Astrocyte (in vitro differentiated cells and primary cell): ENCODE results near the gene NUBP2. TPM values are rescaled to one million over a fixed set of nuclear protein-coding genes. Genes with fewer than 3 reads are reported as not detected.
A peak's percentile ranks its signal among the peaks of the same experiment; 100 is the strongest.

Experiments used
- DNase-seq: peaks from one replicate; pipeline ENCODE4 v3.0.0-alpha.2; 2010; ENCODE audit warnings: low read depth
- FAIRE-seq: peaks from 2 replicates; lab custom pipeline; 2011; peaks lifted over from hg19 to GRCh38; lab: Jason Lieb, UNC
- H2AFZ ChIP-seq: 2 replicates; pipeline ENCODE4 v1.6.0; 2012; ENCODE audit warnings: low read depth, low read length, inconsistent platforms
- H3K27ac ChIP-seq: 2 replicates; pipeline ENCODE4 v1.5.1; 2011; ENCODE audit warnings: low read depth, low read length, inconsistent platforms
- H3K27me3 ChIP-seq: 2 replicates; pipeline ENCODE4 v1.6.0; 2011; ENCODE audit warnings: low read length, inconsistent platforms; ENCODE audit not compliant: insufficient read depth
- H3K36me3 ChIP-seq: 2 replicates; pipeline ENCODE4 v1.5.1; 2011; ENCODE audit warnings: low read length, inconsistent platforms; ENCODE audit not compliant: insufficient read depth
- H3K4me1 ChIP-seq: 2 replicates; pipeline ENCODE4 v1.5.1; 2011; ENCODE audit warnings: low read length, inconsistent platforms; ENCODE audit not compliant: insufficient read depth
- H3K4me2 ChIP-seq: 2 replicates; pipeline ENCODE4 v1.6.0; 2012; ENCODE audit warnings: low read length, inconsistent platforms
- H3K4me3 ChIP-seq: 2 replicates; pipeline ENCODE4 v1.5.1; 2011; ENCODE audit warnings: low read depth, mild to moderate bottlenecking, low read length, inconsistent platforms; ENCODE audit not compliant: insufficient read depth
- H3K79me2 ChIP-seq: 2 replicates; pipeline ENCODE4 v1.6.0; 2012; ENCODE audit warnings: mild to moderate bottlenecking, low read length, inconsistent platforms; ENCODE audit not compliant: insufficient read depth
- H3K9ac ChIP-seq: 2 replicates; pipeline ENCODE4 v1.6.0; 2012; ENCODE audit warnings: mild to moderate bottlenecking, low read length, inconsistent platforms
- H3K9me3 ChIP-seq: 2 replicates; pipeline ENCODE4 v1.5.1; 2012; ENCODE audit warnings: low read depth, mild to moderate bottlenecking, low read length, inconsistent platforms; ENCODE audit not compliant: insufficient read depth
- H4K20me1 ChIP-seq: 2 replicates; pipeline ENCODE4 v1.6.0; 2012; ENCODE audit warnings: low read length, inconsistent platforms; ENCODE audit not compliant: insufficient read depth
- H3K27ac Mint-ChIP-seq: one replicate; pipeline ENCODE4 v1.8.0; 2021; ENCODE audit warnings: mild to moderate bottlenecking, mixed read lengths; ENCODE audit not compliant: unreplicated experiment
- H3K27me3 Mint-ChIP-seq: one replicate; pipeline ENCODE4 v1.8.0; 2021; ENCODE audit warnings: low read depth, mixed read lengths; ENCODE audit not compliant: unreplicated experiment
- H3K36me3 Mint-ChIP-seq: one replicate; pipeline ENCODE4 v1.8.0; 2021; ENCODE audit warnings: low read depth, mixed read lengths; ENCODE audit not compliant: unreplicated experiment
- H3K4me1 Mint-ChIP-seq: one replicate; pipeline ENCODE4 v1.8.0; 2021; ENCODE audit warnings: low read depth, mixed read lengths; ENCODE audit not compliant: unreplicated experiment
- H3K4me3 Mint-ChIP-seq: one replicate; pipeline ENCODE4 v1.8.0; 2021; ENCODE audit warnings: mild to moderate bottlenecking, moderate library complexity, mixed read lengths; ENCODE audit not compliant: unreplicated experiment
- H3K9me3 Mint-ChIP-seq: one replicate; pipeline ENCODE4 v1.8.0; 2021; ENCODE audit warnings: mild to moderate bottlenecking, mixed read lengths; ENCODE audit not compliant: unreplicated experiment
- CTCF ChIP-seq: IDR thresholded peaks from 2 replicates; pipeline ENCODE4 v1.5.1; 2011; ENCODE audit warnings: low read depth, mild to moderate bottlenecking, inconsistent platforms, low read length, moderate library complexity; ENCODE audit not compliant: insufficient read depth
- EZH2 ChIP-seq: IDR thresholded peaks from 2 replicates; pipeline ENCODE4 v1.6.1; 2012; ENCODE audit warnings: mild to moderate bottlenecking, low read length, inconsistent platforms; ENCODE audit not compliant: insufficient read depth
- total RNA-seq: library from RNA; stranded (reverse); gene quantifications from 2 replicates; pipeline ENCODE4 v1.2.1, GENCODE V29; 2021

NUBP2 gene
- total RNA-seq, 1 donor from 2014 or later = 41.4 TPM

- no peaks in the 10 kb centered on the region for H3K9me3 ChIP-seq
- H3K9ac ChIP-seq = no peak overlapping the region
- no peak overlapping the region for H3K27ac ChIP-seq
- TF ChIP-seq CTCF (no peak), EZH2 (no peak)
- Mint-ChIP-seq H3K4me1 (peaks cover 10% of the 10 kb centered on the region), H3K4me3 (no peak overlapping the region), H3K27me3 (no peaks in the 10 kb centered on the region), H3K27ac (no peak overlapping the region), H3K9me3 (no peaks in the 10 kb centered on the region), H3K36me3 (peaks cover 19% of the 10 kb centered on the region)
- FAIRE-seq = no peak
- H3K4me1 ChIP-seq = peaks cover 4% of the 10 kb centered on the region
- no peak overlapping the region for H3K4me2 ChIP-seq
- no peak overlapping the region for H2AFZ ChIP-seq
- peaks cover 13% of the 10 kb centered on the region for H3K36me3 ChIP-seq
- peaks cover 39% of the 10 kb centered on the region for H4K20me1 ChIP-seq
- DNase-seq = peak; percentile 25
- H3K27me3 ChIP-seq = no peaks in the 10 kb centered on the region
- no peak overlapping the region for H3K4me3 ChIP-seq
- H3K79me2 ChIP-seq = peaks cover 4% of the 10 kb centered on the region
These were observed 28.6 kb upstream of the NUBP2 start for GRCh38 chr16:1754204-1754603.

GRCh38 chr16:1757714-1758461 lies 24.9 kb upstream of the NUBP2 start:
- Mint-ChIP-seq H3K9me3 (no peaks in the 10 kb centered on the region), H3K4me3 (no peak overlapping the region), H3K4me1 (peaks cover 10% of the 10 kb centered on the region), H3K27ac (no peak overlapping the region), H3K36me3 (peaks cover 13% of the 10 kb centered on the region), H3K27me3 (no peaks in the 10 kb centered on the region)
- FAIRE-seq (no peak), DNase-seq (no peak)
- H3K79me2 ChIP-seq = no peaks in the 10 kb centered on the region
- peaks cover 21% of the 10 kb centered on the region for H4K20me1 ChIP-seq
- TF ChIP-seq CTCF = no peak
- no peak for TF ChIP-seq EZH2
- no peak overlapping the region for H3K4me3 ChIP-seq
- no peaks in the 10 kb centered on the region for H3K27me3 ChIP-seq
- H2AFZ ChIP-seq = no peak overlapping the region
- no peaks in the 10 kb centered on the region for H3K9me3 ChIP-seq
- H3K27ac ChIP-seq = no peak overlapping the region
- no peaks in the 10 kb centered on the region for H3K4me1 ChIP-seq
- no peak overlapping the region for H3K9ac ChIP-seq
- H3K4me2 ChIP-seq = no peak overlapping the region
- H3K36me3 ChIP-seq = peaks cover 6% of the 10 kb centered on the region

- H3K36me3 ChIP-seq = peaks cover 5% of the 10 kb centered on the region
- Mint-ChIP-seq H3K4me3 (no peak overlapping the region), H3K27ac (no peak overlapping the region), H3K27me3 (no peaks in the 10 kb centered on the region), H3K9me3 (no peaks in the 10 kb centered on the region), H3K36me3 (peaks cover 12% of the 10 kb centered on the region), H3K4me1 (peaks cover 10% of the 10 kb centered on the region)
- no peaks in the 10 kb centered on the region for H3K4me1 ChIP-seq
- H4K20me1 ChIP-seq = peaks cover 22% of the 10 kb centered on the region
- H3K4me2 ChIP-seq = no peak overlapping the region
- no peak overlapping the region for H3K4me3 ChIP-seq
- H3K9ac ChIP-seq = no peak overlapping the region
- FAIRE-seq = no peak
- H3K79me2 ChIP-seq = no peaks in the 10 kb centered on the region
- no peak overlapping the region for H2AFZ ChIP-seq
- no peak for DNase-seq
- H3K27me3 ChIP-seq = no peaks in the 10 kb centered on the region
- H3K9me3 ChIP-seq = no peaks in the 10 kb centered on the region
- H3K27ac ChIP-seq = no peak overlapping the region
- no peak for TF ChIP-seq EZH2
- TF ChIP-seq CTCF = no peak
These were observed 23.8 kb upstream of the NUBP2 start for GRCh38 chr16:1758923-1759322.
